Thymus (tissue), 11 donors: ENCODE measurements around the gene GRID2IP. TPM values are rescaled to one million over a fixed set of nuclear protein-coding genes. Genes with fewer than 3 reads are reported as not detected.

Experiments used
- DNase-seq, 9 donors: peaks; one replicate each; pipeline ENCODE4 v3.0.0-alpha.2; 2013; ENCODE audit warnings: low spot score in 9 of 9, low read depth in 6 of 9, missing footprints in 1 of 9
- H3K27ac ChIP-seq, 2 donors: one replicate each; pipeline ENCODE4 v1.5.1; 2013; ENCODE audit warnings: control low read depth in 1 of 2, low read depth in 1 of 2, low read length in 1 of 2, mild to moderate bottlenecking in 1 of 2, moderate library complexity in 1 of 2
- H3K27me3 ChIP-seq, 2 donors: one replicate each; pipeline ENCODE4 v1.5.1; 2013; ENCODE audit warnings: low read length in 1 of 2; ENCODE audit not compliant: control insufficient read depth in 2 of 2, insufficient read depth in 1 of 2
- H3K36me3 ChIP-seq, 2 donors: one replicate each; pipeline ENCODE4 v1.5.1; 2013; ENCODE audit warnings: low read length in 1 of 2, mild to moderate bottlenecking in 1 of 2, moderate library complexity in 1 of 2; ENCODE audit not compliant: control insufficient read depth in 2 of 2, insufficient read depth in 2 of 2
- H3K4me1 ChIP-seq, 2 donors: one replicate each; pipeline ENCODE4 v1.5.1; 2013; ENCODE audit warnings: low read length in 2 of 2; ENCODE audit not compliant: control insufficient read depth in 2 of 2, insufficient read depth in 2 of 2
- H3K4me3 ChIP-seq, 2 donors: one replicate each; pipeline ENCODE4 v1.5.1; 2013; ENCODE audit warnings: low read length in 2 of 2, control low read depth in 1 of 2, mild to moderate bottlenecking in 1 of 2
- H3K9me3 ChIP-seq, 2 donors: one replicate each; pipeline ENCODE4 v1.5.1; 2013; ENCODE audit warnings: low read length in 1 of 2, mild to moderate bottlenecking in 1 of 2; ENCODE audit not compliant: control insufficient read depth in 2 of 2, insufficient read depth in 1 of 2
- WGBS: extraction: QIAGEN DNeasy Blood & Tissue Kit; methylation state at CpG from one replicate; pipeline ENCODE4 v1.1.7; 2013; 5-methylcytosine and 5-hydroxymethylcytosine counted together
- polyA plus RNA-seq: library from polyadenylated mRNA; stranded (reverse); fragments of 200-250 nt; gene quantifications from one replicate; pipeline ENCODE4 v1.2.3, GENCODE V29; 2013
- total RNA-seq: library from RNA; stranded (reverse); fragments of 120-200 nt; gene quantifications from one replicate; pipeline ENCODE4 v1.2.4, GENCODE V29; 2013
- donor health status: healthy.

GRID2IP gene
- total and polyA plus RNA-seq, 2 donors, result 0.28 to 0.46 TPM

GRCh38 chr7:6565655-6566054 is 14.4 kb upstream of the GRID2IP start:
- Histone ChIP-seq H3K4me3 (no peak overlapping the region), H3K4me1 (no peaks in the 10 kb centered on the region), H3K9me3 (no peaks in the 10 kb centered on the region), H3K27ac (no peak overlapping the region), H3K27me3 (no peaks in the 10 kb centered on the region), H3K36me3 (no peaks in the 10 kb centered on the region)
- no peak for DNase-seq
- WGBS, result 94% methylated on average over 4 of the region's 4 CpGs

GRCh38 chr7:6563936-6564770 is 12.9 kb upstream of the GRID2IP start:
- 90% methylated on average over 12 of the region's 12 CpGs for WGBS
- no peak for DNase-seq
- Histone ChIP-seq H3K27me3 (no peaks in the 10 kb centered on the region), H3K27ac (no peak overlapping the region), H3K4me1 (no peaks in the 10 kb centered on the region), H3K36me3 (no peaks in the 10 kb centered on the region), H3K4me3 (no peak overlapping the region), H3K9me3 (no peaks in the 10 kb centered on the region)

GRCh38 chr7:6562106-6562505 is 10.8 kb upstream of the GRID2IP start:
- no peaks in the 10 kb centered on the region for H3K36me3 ChIP-seq
- no peaks in the 10 kb centered on the region for H3K27me3 ChIP-seq
- H3K9me3 ChIP-seq, result no peaks in the 10 kb centered on the region
- no peak overlapping the region for H3K27ac ChIP-seq
- no peak for DNase-seq
- H3K4me3 ChIP-seq, result no peak overlapping the region
- WGBS, result 100% methylated on average over 1 of the region's 1 CpG
- H3K4me1 ChIP-seq, result no peaks in the 10 kb centered on the region

- Histone ChIP-seq H3K36me3 (no peaks in the 10 kb centered on the region), H3K4me3 (no peak overlapping the region), H3K27ac (no peak overlapping the region), H3K9me3 (no peaks in the 10 kb centered on the region), H3K27me3 (no peaks in the 10 kb centered on the region), H3K4me1 (peaks cover 2 to 15% of the 10 kb centered on the region in 2 donors)
- WGBS, result 73% methylated on average over 3 of the region's 3 CpGs
- DNase-seq, result no peak
These were observed 8.6 kb upstream of the GRID2IP start for GRCh38 chr7:6559896-6560295.

GRCh38 chr7:6558837-6559236 is 7.6 kb upstream of the GRID2IP start:
- Histone ChIP-seq H3K27ac (no peak overlapping the region), H3K4me1 (peaks cover 2 to 22% of the 10 kb centered on the region in 2 donors), H3K9me3 (no peaks in the 10 kb centered on the region), H3K27me3 (no peaks in the 10 kb centered on the region), H3K4me3 (no peak overlapping the region), H3K36me3 (no peaks in the 10 kb centered on the region)
- WGBS, result 64% methylated on average over 6 of the region's 6 CpGs
- DNase-seq, result peak in 2 of 9 donors; percentile 46 to 62

- 93% methylated on average over 6 of the region's 6 CpGs for WGBS
- H3K9me3 ChIP-seq, result no peaks in the 10 kb centered on the region
- DNase-seq, result no peak
These were observed 4.9 kb upstream of the GRID2IP start for GRCh38 chr7:6556196-6556595.

GRCh38 chr7:6554848-6555247 is 3.6 kb upstream of the GRID2IP start:
- WGBS, result 41% methylated on average over 7 of the region's 7 CpGs
- DNase-seq, result peak in 5 of 9 donors; percentile 37 to 80 (median 50)
- Histone ChIP-seq H3K36me3 (no peaks in the 10 kb centered on the region), H3K9me3 (no peaks in the 10 kb centered on the region), H3K27ac (peak overlapping the region; percentile 86 to 92), H3K4me1 (peaks cover 2 to 28% of the 10 kb centered on the region in 2 donors), H3K27me3 (no peaks in the 10 kb centered on the region), H3K4me3 (no peak overlapping the region)

More at GRCh38 chr7:6556196-6556595, 4.9 kb upstream of the GRID2IP start:
- Histone ChIP-seq H3K4me1 (peaks cover 2 to 28% of the 10 kb centered on the region in 2 donors), H3K27me3 (no peaks in the 10 kb centered on the region), H3K4me3 (no peak overlapping the region), H3K36me3 (no peaks in the 10 kb centered on the region), H3K27ac (no peak overlapping the region)

- peaks cover 2 to 28% of the 10 kb centered on the region in 2 donors for H3K4me1 ChIP-seq
- DNase-seq, result no peak
- H3K36me3 ChIP-seq, result no peaks in the 10 kb centered on the region
- peak overlapping the region in 1 of 2 donors; percentile 8 for H3K27ac ChIP-seq
- H3K27me3 ChIP-seq, result no peaks in the 10 kb centered on the region
- H3K9me3 ChIP-seq, result no peaks in the 10 kb centered on the region
- no peak overlapping the region for H3K4me3 ChIP-seq
- WGBS, result 94% methylated on average over 7 of the region's 7 CpGs
These were observed 2.3 kb upstream of the GRID2IP start for GRCh38 chr7:6553448-6554044.

GRCh38 chr7:6547400-6547799 is 3.9 kb downstream of the GRID2IP start:
- H3K27me3 ChIP-seq, result no peaks in the 10 kb centered on the region
- 96% methylated on average over 1 of the region's 1 CpG for WGBS
- no peak for DNase-seq
- H3K27ac ChIP-seq, result no peak overlapping the region
- H3K36me3 ChIP-seq, result no peaks in the 10 kb centered on the region
- H3K4me1 ChIP-seq, result peaks cover 10 to 22% of the 10 kb centered on the region in 2 donors
- H3K4me3 ChIP-seq, result no peak overlapping the region
- H3K9me3 ChIP-seq, result no peaks in the 10 kb centered on the region
